GM18873 (cell line): ENCODE data around the gene LRRC4B.

Source experiments
- ATAC-seq: cut with Tn5 transposase; IDR thresholded peaks from one replicate; pipeline ENCODE4 v1.9.1; 2021; ENCODE audit warnings: mild to moderate bottlenecking, moderate library complexity, moderate number of reproducible peaks; ENCODE audit not compliant: unreplicated experiment, low FRiP score

LRRC4B gene

DNA sequence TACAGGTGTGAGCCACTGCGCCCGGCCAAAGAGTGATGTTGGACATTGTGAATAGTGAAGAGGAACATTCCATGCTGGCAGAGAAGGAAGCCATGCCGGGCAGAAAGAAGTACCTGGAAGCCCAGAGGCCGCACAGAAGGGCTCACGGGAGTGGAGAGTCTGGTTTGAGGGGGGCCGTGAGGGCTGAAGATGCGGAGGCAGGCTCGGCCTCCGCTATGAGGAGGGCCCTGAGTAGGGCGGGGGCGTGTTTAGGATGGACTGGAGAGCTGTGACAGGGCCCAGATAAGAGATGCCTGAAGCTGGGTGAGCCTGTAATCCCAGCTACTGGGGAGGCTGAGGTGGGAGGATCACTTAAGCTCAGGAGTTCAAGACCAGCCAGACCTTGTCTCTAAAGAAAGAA is 58.9 kb downstream of the LRRC4B start:
- ATAC-seq: no peak

GRCh38 chr19:50508843-50509190 is 59.4 kb downstream of the LRRC4B start:
- ATAC-seq: no peak

DNA sequence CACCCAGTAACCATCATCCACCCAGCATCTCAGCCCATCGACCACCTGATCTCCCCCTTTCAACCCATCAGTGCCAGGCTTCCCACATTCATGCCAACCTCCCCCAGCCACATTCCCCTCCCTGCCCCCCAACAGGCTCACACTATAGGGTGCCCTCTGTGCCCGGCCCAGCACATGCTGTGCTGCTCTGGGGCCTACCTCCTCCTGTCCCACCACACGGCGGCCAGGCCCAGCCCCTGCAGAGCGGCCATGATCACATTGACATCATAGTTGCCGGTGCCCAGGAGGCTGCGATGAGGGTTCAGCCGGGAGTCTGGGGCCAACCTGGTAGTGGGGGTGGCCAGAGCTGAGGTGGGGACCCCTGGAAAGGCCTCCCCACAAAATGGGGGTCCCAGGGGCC is 60.9 kb downstream of the LRRC4B start:
- ATAC-seq: no peak

DNA sequence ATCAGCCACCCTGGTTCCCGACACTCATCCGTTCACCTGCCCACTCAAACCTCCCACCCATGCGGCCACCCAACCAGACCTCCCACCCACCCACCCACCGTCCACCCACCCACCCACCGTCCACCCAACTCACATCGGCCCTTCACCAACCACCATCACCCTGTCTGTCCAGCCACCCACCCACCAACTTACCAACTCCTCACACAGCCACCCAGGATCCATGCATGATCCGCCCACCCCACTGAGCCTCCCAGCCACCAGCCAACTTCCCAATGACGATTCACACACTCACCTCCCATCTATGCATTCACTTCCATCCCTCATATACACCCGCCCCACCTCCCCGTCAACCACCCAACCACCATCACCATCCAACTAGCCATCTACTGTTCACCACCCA is 61.5 kb downstream of the LRRC4B start:
- no peak for ATAC-seq

DNA sequence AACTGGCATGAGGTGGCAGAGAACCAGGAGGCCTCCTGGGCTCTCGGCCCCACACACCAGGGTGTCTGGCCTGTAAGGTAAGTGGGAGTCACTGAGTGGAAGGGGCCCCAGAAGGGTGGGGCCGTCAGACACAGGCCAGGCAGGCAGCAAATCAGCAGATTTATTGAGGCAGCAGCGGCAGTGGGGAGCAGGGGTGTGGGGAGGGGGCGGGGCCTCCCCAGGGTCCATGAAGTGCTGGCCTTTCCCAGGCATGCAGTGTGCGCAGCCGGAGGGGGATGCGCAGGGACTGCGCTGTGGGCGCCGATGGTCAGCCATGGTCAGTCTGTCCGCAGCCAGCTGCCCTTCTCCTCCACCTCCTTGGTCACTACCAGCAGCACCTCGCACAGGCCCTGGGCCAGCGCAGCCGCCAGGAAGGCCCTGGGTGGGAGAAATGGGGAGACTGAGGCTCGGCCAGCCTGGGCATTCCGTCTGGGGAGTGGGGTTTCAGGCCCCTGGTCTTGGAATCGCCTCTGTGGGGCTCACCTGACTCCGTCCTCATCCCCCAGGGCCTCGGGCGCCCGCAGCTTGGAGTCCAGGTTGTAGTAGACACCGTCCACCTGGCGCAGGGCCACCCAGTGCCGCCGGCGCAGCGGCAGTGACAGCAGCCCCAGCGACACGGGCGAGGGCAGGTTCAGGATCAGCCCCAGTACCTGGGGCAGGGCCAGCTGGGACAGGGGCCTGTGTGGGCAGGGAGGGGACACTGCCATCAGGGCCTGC is 62.2 kb downstream of the LRRC4B start:
- ATAC-seq: no peak

DNA sequence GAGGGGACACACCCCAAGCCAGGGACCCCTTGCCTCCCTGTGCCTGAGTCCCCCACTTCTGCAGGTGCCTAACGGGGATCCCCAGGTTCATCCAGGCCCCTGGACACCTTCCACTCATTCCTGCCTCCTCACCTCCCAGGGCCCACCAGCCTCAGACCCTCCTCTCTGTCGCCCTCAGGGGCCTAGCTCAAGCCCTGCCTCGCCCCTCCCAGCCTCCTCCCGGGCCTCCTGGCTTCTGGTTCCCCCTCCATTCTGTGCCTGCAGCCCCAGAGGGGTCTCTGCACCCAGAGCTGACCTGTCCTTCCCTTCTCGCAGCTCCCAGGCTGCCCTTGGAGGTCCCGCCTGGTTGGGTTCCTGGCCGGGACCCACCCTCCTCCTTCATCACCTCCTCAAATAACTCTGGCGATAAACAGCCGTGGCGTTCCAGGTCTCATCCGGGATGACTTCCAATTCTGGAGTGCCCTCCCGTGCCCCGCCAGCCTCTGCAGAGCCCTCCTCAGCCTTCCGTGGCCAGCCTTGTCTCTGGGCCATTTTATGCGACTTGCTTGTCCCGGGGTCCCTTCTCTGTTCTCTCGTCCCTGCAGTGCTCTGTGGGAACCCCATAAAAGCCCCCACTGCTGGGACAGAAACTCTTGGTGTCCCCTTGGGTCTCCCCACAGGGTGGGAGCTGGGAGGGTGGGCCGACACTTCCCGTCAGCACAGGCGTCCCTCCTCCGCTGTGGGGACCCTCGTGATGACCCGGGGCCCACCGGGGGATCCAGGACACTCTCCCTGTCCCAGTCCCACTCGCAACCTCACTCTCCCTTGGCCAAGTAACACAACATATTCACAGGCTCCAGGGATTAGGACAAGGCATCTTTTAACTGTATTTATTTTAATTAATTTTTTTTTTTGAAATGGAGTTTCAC is 66.4 kb downstream of the LRRC4B start:
- ATAC-seq: no peak

DNA sequence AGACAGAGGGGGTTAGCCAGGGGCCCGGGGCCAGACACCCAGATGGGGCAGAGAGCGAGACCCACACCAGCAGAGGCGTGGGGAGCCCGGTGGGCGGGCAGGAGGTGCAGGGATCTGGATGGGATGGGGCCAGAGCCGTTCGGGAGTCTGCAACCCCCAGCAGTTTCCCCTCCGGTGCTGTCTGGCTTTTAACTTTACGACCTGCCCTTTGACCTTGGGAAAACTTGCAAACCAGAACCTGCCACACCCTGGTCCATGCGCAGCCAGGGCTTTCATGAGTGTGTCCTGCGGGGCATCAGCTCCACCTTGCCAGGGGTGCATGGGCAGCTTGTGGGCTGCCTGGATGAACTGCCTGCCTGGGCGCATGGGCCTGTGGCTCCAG is 67.1 kb downstream of the LRRC4B start:
- no peak for ATAC-seq

- ATAC-seq: no peak
Measured at GRCh38 chr19:50500753-50501151, 67.5 kb downstream of the LRRC4B start.

DNA sequence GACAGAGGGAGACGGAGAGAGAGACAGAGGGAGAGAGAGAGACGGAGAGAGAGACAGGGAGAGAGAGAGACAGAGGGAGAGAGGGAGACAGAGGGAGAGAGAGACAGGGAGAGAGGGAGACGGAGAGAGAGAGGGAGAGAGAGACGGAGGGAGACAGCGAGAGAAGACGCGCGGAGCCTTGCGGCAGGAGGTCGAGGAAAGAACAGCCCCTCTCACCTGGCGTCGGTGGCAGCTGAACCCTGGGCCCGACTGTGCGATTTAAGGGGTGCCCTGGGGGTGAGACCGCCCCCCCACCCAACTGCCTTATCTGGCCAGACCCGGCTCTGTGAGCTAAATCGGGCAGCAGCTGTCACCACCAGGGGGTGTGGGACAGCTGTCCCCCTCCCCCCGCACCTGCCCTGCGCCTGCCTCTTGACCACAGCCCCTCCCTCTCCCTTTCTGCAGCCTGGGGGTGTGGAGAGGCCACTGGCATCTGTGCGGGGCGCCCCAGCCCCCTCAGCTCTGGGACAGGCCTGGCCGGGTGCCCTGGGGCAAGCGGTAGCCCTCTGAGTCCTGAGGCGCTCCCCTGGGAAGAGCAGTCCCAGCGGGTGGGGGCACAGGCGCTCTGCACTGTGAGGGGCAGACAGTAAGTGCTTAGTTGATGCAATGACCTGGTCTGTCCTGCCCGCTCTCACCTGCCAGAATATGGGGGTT is 68.0 kb downstream of the LRRC4B start:
- ATAC-seq: no peak

DNA sequence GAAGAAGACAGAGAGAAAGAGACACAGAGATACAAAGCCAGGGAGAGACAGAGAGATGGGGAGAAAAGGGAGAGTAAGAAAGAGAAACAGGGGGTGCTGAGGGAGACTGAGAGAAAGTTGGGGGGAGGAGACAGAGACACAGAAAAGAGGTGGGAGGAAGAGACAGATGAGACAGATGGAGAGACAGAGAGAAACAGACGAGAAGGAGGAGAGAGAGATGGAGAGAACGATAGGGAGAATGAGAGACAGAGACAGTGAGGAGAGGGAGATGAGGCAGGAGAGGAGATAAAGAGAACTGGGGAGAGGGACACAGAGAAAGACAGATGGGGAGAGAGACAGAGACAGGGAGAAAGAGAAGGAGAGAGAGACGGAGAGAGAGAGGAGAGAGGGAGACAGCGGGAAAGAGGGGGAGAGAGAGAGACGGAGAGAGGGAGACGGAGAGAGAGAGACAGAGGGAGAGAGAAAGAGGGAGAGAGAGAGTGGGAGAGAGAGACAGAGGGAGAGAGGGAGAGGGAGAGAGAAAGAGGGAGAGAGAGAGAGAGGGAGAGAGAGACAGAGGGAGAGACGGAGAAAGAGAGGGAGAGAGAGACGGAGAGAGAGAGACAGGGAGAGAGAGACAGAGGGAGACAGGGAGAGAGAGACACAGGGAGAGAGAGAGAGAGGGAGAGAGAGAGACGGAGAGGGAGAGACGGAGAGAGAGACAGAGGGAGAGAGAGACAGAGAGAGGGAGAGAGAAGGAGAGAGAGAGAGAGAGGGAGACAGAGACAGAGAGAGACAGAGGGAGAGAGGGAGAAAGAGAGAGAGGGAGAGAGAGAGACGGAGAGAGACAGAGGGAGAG is 69.8 kb downstream of the LRRC4B start:
- no peak for ATAC-seq

DNA sequence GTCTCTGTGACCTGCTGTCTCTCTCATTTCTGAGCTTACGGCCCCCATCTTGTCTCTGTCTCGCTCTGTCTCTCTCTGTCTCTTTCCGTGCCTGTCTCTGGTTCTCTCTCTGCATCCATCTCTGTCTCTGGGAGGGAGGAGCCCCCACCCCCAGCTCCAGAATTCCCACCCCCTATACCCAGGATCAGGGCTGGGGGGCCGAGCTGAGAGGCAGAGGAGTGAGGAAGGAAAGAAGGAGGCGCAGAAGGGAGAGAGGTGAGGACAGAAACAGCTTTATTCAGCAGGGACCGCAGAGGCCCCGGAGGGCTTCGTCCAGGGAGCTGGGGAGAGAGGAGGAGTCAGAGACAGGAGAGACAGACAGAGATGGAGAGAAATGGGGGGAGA is 71.2 kb downstream of the LRRC4B start:
- no peak for ATAC-seq

GRCh38 chr19:50496189-50497021 is 71.8 kb downstream of the LRRC4B start:
- no peak for ATAC-seq

- no peak for ATAC-seq
Measured at GRCh38 chr19:50495020-50495531, 73.2 kb downstream of the LRRC4B start.

- ATAC-seq: no peak
Measured at GRCh38 chr19:50494186-50495019, 73.8 kb downstream of the LRRC4B start.

- ATAC-seq: no peak
Measured at GRCh38 chr19:50493171-50493570, 75.1 kb downstream of the LRRC4B start.

DNA sequence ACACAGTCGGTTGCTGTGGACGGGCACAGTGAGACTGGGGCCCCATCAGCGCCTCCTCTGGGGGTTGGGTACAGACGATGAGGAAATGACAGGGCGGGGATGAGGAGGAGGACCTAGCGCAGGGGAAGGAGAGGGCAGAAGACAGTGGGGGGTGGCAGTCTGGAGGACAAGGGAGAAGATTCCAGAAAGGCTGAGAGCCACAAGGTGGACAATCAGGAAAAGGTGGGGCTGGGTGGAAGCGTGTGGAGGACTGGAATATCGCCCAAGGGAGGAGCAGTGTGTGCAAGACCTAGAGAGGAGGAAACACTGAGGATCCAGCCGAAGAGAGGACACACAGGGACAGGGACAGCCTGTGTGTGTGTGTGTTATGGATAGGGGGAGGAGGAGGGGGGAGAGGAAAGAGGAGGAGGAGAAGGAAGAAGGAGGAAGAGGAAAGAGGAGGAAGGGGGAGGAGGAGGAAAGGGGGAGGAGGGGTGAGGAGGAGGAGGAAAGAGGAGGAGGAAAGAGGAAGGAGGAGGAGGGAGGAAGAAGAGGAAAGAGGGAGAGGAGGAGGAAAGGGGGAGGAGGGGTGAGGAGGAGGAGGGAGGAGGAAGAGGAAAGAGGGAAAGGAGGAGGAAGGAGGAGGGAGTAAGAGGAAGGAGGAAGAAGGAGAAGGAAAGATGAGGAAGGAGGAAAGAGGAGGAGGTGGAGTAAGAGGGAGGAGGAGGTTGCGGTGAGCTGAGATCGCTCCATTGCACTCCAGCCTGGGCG is 75.8 kb downstream of the LRRC4B start:
- no peak for ATAC-seq

DNA sequence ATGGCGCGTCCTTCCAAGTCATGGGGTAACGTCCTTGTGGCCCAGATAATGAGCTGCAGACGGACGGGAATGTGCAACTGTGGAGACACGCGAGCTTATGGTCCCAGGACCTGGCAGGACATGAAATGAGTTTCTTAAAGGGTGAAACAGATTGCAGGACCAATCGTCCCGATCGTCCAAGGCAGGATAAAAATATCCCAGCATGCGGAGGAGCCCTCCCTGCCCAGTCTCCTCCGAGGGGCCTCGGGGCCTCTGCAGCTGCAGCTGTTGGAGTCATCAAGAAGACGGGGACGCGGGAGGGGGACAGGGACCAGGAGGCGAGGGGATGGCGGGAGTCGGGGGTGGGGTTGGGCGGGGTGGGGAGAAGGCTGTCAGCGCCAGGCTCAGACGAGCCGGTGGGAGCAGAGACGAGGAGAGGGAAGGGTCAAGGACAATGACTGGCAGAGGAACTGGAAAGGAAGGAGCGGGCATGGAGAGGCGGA is 77.2 kb downstream of the LRRC4B start:
- ATAC-seq: no peak

DNA sequence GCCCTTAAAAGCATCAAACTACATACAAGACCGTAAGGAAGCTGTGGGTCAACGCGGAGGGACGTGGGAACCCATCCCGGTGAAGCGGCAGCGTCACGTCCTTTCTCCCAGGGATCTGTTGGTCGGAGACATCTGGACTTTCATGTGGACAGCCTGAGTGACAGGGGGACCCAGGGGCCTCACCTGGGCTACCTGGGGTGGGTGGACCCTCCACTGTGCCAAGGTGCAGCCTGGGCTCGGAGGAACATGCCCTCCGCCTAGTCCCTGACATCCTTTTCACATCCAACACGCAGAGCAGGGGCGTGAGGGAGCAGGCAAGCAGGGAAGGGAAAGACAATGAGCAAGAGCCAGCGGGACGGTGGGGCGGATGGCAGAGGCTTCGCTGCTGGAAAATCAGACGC is 77.8 kb downstream of the LRRC4B start:
- ATAC-seq: no peak
